NB4 (cell line): ENCODE data around the gene LRRC36.
A peak's percentile ranks its signal among the peaks of the same experiment; 100 is the strongest.

Source experiments
- DNase-seq: peaks from one replicate; pipeline ENCODE4 v3.0.0; 2010; ENCODE audit warnings: low read depth
- H3K4me3 ChIP-seq: one replicate; pipeline ENCODE4 v1.5.1; 2011; ENCODE audit warnings: mild to moderate bottlenecking, low read depth, low read length, moderate library complexity
- CTCF ChIP-seq: IDR thresholded peaks from one replicate; pipeline ENCODE4 v1.5.1; 2012; ENCODE audit warnings: low read depth, low read length
- MYC ChIP-seq: IDR thresholded peaks from 2 replicates; pipeline ENCODE4 v1.6.1; 2011; ENCODE audit warnings: low read depth, low read length
- POLR2A ChIP-seq: IDR thresholded peaks from 2 replicates; pipeline ENCODE4 v1.6.1; 2011; ENCODE audit warnings: mild to moderate bottlenecking; ENCODE audit not compliant: insufficient read length; ENCODE audit errors: extremely low read depth
- TF ChIP-seq, protein P1 (sequence below): IDR thresholded peaks from 2 replicates; pipeline ENCODE4 v1.6.1; 2011; ENCODE audit warnings: low read depth, low read length

The LRRC36 gene

GRCh38 chr16:67279296-67280089 is 47.1 kb upstream of the LRRC36 start, which contains the start of gene PLEKHG4:
PLEKHG4 (plus strand) TSS chr16:67279532; CDS start chr16:67280045, 513 bp downstream.
- peak within 1 kb of the TSS; percentile 65 for H3K4me3 ChIP-seq
- DNase-seq: peak; percentile 83
- TF ChIP-seq MYC: no peak; the same call in 1 of the 2 replicates
- peak; percentile 46 for TF ChIP-seq CTCF
- TF ChIP-seq, protein P1, sequence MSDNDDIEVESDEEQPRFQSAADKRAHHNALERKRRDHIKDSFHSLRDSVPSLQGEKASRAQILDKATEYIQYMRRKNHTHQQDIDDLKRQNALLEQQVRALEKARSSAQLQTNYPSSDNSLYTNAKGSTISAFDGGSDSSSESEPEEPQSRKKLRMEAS: peak; percentile 45; the same call in 1 of the 2 replicates
- TF ChIP-seq POLR2A: peak; percentile 53

DNA sequence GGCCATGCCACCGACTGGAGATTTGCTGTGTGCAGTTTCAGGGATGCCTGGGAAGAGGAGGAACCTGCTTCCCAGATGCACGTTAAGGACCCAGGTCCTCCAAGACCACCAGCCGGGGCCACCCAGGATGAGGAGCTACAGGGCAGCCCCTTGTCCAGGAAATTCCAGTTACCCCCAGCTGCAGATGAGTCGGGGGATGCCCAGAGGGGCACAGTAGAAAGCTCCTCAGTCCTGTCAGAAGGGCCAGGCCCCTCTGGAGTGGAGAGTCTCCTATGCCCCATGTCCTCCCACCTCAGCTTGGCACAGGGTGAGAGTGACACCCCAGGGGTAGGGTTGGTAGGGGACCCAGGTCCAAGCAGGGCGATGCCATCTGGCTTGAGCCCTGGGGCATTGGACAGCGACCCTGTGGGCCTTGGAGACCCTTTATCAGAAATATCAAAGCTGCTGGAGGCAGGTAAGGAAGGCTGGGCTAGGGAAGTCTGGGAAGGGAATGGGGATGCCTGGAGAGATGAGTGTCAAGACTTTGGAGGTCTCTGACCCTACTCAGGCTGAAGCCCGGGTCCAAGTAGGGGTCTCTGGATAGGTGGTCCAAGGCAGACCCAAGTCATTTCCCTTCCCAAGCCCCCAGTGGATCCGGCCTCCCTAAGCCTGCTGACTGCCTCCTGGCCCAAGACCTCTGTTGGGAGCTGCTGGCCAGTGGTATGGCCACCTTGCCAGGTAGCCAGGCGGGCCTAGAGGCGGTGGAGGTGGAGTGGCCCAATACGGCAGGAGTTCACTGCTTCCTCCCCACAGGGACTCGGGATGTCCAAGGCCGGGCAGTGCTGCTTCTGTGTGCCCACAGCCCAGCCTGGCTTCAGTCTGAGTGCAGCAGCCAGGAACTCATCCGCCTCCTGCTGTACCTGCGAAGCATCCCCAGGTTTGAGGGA is 46.3 kb upstream of the LRRC36 start:
- no peak for TF ChIP-seq POLR2A
- TF ChIP-seq CTCF: no peak
- TF ChIP-seq MYC: no peak
- DNase-seq: no peak
- no peak overlapping the region for H3K4me3 ChIP-seq

GRCh38 chr16:67281536-67282446 is 44.8 kb upstream of the LRRC36 start:
- H3K4me3 ChIP-seq: no peak overlapping the region
- DNase-seq: no peak
- TF ChIP-seq CTCF: no peak
- TF ChIP-seq POLR2A: no peak

DNA sequence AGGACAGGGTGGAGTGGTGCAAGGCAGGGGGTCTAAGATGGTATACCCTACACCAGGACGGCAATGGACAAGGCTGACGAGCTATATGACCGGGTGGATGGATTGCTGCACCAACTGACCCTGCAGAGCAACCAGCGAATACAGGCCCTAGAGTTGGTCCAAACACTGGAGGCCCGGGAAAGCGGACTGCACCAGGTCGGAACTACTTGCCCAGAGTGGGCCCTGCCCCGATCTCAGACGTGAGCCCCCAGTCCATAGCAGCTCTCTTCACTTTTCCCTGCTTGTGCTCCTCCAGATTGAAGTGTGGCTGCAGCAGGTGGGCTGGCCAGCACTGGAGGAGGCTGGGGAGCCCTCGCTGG is 44.2 kb upstream of the LRRC36 start:
- TF ChIP-seq, protein P1: no peak
- TF ChIP-seq POLR2A: no peak
- no peak for TF ChIP-seq CTCF
- no peak for TF ChIP-seq MYC
- no peak for DNase-seq
- H3K4me3 ChIP-seq: no peak overlapping the region

- peak; percentile 41 for DNase-seq
- no peak overlapping the region for H3K4me3 ChIP-seq
- TF ChIP-seq CTCF: peak; percentile 9
- TF ChIP-seq MYC: no peak
These were observed 43.4 kb upstream of the LRRC36 start for GRCh38 chr16:67283039-67283825.
